ENCODE measurements around the gene NID1.
"Not testable (repeated sequence)": the region's sequence is repeated elsewhere in the genome, so short reads cannot be mapped to it uniquely, and the experiment has no call there.

The NID1 gene

DNA sequence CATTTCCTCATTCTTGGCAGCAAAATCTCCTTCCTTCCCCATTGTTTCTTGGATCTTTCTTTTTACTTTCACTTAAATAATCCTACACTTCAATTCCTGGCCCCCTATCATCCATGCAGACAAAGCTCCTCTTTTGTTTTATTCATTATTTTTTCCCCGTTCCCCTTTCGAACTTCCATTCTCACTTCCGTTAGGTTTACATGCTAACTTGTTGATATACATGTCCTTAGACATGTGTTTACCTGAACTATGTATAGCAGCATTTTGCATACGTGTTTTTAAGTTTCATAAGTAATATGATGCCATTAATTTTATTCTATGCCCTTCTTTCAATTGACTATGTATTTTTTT lies 131.1 kb downstream of the NID1 start:
- DNase-seq (ENCODE audit: low spot score) = no peak

DNA sequence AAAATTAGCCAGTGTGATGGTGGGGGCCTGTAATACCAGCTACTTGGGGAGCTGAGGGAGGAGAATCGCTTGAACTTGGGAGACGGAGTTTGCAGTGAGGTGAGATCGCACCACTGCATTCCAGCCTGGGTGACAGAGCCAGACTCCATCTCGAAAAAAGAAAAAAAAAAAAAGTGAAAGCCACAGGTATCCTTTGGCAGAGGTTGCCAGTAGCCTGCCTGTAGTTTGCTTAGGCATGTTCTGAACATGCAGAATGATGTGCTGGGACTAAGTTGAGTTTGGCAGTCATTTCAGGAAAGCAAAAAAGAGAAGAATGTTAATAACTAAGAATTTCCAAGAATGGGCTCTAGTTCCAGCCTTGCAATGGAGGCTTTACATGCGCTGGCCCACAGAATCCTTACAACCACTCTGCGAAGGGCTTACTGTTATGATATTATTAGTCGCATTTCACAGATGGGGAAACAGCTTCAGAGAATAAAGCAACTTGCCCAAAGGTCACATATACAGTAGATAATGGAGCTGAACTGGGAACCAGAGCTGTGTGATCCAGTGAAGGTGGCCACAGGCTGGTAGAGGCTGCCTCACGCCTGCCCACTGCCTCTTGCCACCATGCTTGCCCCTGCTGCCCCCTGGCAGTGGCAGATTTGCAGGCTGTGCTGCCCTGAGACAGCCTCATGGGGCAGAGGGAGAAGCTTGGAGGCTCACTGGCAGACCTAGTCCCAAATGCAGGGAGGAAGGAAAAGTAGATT lies 131.7 kb downstream of the NID1 start:
- DNase-seq (ENCODE audit: low spot score) = no peak

DNA sequence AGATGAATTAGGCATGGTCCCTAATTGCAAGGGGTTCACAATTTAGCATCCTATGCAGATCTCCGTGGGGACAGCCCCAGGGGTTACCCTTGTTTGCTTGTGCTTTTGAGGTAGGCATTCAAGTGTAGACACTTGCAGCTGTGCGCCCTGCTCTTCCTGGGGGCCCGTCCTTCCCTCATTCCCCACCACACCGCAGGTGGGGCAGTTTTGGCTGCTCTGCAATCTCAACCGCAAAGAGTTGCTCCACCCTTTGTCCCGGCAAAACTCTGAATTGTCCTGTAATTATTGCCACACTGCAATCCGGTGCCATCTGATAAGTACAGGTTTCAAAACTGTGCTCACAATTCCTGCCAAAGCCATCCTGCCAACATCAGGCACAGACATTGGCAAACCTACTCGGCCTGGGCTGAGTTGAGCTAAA lies 132.8 kb downstream of the NID1 start:
- DNase-seq (ENCODE audit: low spot score) = no peak

GRCh38 chr1:235931171-235931738 lies 133.6 kb downstream of the NID1 start:
- no peak for DNase-seq (ENCODE audit: low spot score)

DNA sequence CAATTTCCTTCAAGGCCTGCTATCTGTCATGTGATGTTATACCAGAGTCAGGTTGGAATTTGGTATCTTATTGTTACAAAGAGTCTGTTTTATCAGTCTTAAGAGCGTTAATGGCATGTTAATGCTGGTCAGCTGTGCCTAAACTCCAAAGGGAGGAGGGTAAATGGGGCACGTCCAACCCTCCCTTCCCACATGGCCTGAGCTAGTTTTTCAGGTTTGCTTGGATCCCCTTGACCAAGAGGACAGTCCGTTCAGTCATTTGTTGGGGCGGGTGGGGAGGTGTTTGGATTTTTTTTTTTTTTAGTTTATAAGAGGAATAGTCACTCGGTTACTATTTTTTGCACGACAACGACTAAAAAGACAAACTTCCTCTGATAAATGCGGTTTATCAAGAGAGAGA lies 134.3 kb downstream of the NID1 start:
- DNase-seq (ENCODE audit: low spot score) = no peak

DNA sequence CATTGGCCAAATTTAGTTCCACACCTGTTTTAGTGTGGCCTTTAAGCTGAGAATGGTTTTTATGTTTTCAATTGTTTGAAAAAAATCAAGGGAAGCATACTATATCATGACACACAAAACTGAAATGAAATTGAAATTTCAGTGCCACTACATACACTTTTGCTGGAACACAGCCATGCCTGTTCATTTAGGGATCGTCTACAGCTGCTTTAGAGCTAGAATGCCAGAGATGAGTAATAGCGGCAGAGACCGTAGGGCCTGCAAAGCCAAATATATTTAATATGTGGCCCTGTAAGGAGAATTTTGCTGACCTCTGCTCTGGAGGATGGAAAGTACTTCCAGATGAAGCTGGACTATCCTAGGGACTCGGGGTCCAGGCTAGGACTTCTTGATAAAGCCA lies 135.7 kb downstream of the NID1 start:
- no peak for DNase-seq (ENCODE audit: low spot score)

- no peak for DNase-seq (ENCODE audit: low spot score)
Measured at GRCh38 chr1:235928197-235928596, 136.7 kb downstream of the NID1 start.

DNA sequence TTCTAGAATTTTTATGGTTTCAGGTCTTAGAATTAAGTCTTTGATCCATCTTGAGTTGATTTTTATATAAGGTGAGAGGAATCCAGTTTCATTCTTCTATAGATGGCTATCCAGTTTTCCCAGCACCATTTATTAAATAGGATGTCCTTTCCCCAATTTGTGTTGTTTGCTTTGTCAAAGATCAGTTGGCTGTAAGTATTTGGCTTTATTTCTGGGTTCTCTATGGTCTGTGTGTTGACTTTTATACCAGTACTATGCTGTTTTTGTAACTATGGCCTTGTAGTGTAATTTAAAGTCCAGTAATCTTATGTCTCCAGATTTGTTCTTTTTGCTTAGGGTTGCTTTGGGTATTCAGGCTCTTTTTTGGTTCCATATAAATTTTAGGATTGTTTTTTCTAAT lies 137.3 kb downstream of the NID1 start:
- not testable (repeated sequence) for DNase-seq (ENCODE audit: low spot score)

Measured in AG20443 (cell line).